ENCODE measurements around the gene PHF2. TPM values are rescaled to one million over a fixed set of nuclear protein-coding genes. Genes with fewer than 3 reads are reported as not detected.

PHF2 gene
- total RNA-seq, 1 donor from 2014 or later: 23.0 TPM

GRCh38 chr9:93585695-93586094 is 9.3 kb downstream of the PHF2 start:
- no peak for DNase-seq (ENCODE audit: low spot score)

GRCh38 chr9:93586290-93587057 is 10.1 kb downstream of the PHF2 start:
- peak; percentile 69 for DNase-seq (ENCODE audit: low spot score)

GRCh38 chr9:93587284-93587650 is 10.9 kb downstream of the PHF2 start:
- no peak for DNase-seq (ENCODE audit: low spot score)

DNA sequence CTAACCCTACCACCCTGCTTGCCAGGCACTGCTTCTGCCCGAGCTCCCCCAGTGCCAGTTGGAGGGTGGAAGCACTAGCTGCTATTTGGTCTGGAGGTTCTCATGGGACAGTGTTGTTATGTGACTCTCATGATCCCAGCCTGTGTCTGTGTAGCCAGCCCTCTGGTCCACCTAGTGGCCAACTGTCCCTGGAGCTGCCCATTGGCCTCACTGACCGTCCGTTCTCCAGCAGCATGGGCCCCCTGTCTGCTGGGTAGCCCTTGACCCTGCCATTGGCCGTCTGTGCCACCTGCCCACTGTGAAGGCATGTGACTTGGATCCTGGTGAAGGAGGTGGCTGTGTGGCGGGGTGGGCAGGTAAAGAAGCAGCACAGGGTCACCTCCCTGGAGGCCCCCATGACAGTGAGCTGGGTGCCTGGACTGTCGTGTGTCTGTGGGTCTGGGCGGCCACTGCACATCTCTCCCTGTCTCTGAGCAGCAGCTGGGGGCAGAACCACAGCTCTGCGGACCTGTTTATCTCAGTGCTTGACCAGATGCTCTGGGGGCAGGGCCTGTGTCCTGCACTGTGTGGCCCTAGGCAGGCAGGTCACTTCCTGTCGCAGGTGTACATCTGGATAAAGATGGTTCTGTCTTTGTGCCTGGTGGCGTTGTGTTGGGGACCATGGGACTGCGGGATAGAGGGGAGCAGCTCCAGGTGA is 11.4 kb downstream of the PHF2 start:
- peak; percentile 80 for DNase-seq (ENCODE audit: low spot score)

DNA sequence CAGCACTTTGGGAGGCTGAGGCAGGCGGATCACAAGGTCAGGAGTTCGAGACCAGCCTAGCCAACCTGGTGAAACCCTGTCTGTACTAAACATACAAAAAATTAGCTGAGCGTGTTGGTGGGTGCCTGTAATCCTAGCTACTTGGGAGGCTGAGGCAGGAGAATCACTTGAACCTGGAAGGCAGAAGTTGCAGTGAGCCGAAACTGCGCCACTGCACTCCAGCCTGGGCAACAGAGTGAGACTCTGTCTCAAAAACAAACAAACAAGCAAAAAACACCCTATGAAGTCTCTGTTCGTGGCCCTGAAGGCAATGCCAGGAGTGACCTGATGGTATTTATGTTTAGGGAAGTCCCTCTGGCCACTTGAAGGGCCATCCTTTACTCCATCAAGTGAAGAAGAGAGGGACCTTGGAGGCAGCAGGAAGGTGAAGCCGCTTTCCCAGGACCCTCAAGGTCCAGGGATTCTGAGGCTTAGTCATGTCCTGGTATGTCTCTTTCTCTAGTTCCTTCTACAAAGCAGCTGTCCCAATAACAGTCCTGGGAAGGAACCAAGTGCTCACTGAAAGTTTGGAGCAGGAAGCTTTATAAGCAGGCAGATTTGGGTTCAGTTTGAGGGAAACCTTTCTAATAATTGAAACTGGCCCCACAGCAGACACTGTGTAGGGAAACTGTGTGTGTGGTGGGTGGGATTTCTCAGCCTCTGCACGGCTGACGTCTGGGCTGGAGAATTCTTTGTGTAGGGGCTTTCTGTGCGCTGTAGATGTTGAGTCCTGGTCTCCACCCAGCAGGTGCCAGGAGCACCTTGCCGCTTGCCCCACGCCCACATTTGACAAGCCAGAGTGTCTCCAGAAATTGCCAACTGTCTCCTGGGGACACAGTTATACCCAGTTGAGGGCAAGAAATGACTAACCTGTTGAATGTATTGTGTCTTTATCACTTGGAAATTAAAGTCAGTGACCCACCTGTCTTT is 12.5 kb downstream of the PHF2 start:
- DNase-seq (ENCODE audit: low spot score): peak; percentile 59

GRCh38 chr9:93589688-93590087 is 13.3 kb downstream of the PHF2 start:
- no peak for DNase-seq (ENCODE audit: low spot score)

DNA sequence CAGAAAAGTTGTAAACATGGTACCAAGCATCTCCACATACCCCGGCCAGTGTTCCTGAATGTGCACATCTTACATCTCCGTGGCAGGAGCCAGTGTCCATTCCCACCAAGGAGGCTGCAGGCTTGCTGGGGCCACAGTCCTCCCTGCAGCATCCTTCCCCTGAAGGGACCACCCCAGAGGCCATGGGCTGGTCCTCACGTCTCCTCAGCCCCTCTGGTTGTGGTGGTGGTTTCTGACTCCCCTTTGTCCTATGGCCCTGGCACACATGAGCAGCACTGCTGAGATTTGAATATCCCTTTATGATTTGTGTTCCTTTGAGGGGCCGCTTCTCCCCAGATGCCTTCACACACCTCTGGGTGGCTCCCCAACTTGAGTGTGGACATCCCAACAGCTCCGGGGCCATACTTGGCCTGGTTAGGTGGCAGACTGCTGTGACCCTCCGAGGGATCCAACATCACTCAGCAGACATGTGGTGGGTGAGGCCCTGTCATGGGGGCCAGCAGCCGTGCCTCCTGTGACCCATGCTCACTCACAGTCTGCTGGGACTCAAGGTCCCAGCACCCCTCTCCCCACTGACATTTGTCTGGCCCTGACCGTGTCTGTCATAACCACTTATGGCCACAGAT is 14.3 kb downstream of the PHF2 start:
- DNase-seq (ENCODE audit: low spot score): peak; percentile 85

- DNase-seq (ENCODE audit: low spot score): peak; percentile 62
These were observed 15.1 kb downstream of the PHF2 start for GRCh38 chr9:93591301-93592007.

DNA sequence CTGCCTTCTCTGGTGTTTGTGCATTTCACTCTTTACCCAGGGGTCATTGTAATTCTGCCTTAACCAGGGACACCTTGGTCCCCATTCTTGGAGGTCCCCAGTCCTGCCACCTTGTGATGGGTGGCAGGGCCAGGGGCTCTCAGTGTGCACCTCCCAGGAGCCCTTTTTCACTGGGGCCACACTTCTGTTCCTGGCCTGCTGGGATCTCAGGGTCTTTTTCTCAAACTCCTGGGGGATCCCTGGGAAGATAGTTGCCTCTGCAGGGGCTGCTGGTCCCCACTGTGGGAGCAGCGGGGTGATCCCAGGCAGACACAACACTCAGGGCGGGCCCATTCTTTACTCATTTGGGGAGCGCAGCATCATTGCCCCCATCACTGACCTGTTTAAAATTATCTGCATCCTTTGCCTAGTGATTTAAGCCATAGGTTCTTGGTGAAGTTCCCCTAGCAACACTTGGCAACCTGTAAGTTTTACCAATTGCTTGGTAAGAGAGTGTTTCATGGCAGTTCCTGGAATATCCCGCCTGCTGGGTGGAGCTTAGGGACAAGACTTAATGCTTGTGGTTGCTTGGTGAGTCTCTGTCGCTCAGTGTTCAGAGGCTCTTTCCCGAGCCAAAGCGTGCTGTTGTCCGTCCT is 15.7 kb downstream of the PHF2 start:
- DNase-seq (ENCODE audit: low spot score): no peak

DNA sequence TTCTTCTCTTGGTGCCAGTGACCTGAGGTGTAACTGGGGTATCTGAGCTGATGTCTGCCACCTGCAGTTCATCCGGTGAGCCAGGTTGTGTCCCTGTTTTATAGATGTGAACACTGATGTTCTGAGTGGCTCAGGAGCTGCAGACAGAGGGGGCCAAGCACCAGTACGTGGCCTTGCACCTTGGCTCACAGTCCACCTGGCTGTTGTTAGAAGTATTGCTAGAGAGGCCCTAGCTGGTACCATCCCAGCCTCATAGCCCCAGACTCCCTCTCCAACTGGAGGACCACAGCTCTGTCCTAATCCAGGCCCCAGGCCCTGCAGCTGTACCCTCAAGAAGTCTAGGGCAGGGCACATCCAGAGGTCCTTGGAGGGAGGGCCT is 16.2 kb downstream of the PHF2 start:
- DNase-seq (ENCODE audit: low spot score): no peak

DNA sequence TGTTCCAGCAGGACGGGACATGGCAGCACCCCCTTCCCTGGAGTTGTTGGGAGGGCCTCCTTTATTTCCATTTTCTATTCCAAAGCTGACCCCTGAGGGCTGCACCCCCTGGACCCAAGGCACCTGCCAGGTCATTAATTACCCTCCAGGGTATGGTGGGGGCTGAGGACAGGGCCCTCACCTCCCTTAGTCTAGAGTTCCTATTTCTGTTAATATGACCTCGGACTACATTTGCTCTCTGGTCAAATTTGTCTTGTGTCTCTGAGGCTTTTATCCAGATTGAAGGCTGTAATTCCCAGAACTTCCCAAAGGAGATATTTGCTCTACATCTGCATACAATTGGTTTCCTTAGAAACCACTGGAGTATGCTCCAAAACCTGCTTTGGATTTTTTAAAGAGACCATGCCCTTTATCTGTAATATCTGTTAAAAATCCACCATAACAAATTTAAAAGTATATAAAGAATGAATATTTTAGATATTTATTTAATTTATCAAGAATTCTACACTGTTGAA is 16.8 kb downstream of the PHF2 start:
- no peak for DNase-seq (ENCODE audit: low spot score)

- DNase-seq (ENCODE audit: low spot score): no peak
These were observed 17.8 kb downstream of the PHF2 start for GRCh38 chr9:93594041-93594756.

DNA sequence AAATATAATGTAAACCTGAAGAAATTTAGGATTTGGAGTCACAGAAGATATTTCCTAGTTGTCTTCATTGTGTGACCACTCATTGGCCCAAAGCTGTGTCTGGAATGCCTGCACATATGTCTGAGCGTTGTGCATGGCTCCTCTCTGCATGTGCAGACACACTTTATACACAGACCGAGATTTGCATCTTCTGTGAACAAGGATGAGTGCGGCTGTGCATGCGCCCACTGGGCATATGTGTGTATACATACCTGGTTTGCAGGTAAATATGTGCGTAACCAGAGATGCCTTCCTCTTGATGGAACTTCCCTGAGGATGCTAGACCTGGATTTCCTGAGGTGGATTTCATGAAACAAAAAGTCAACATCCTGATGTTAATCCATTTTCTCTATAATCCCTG is 19.1 kb downstream of the PHF2 start:
- DNase-seq (ENCODE audit: low spot score): no peak

DNA sequence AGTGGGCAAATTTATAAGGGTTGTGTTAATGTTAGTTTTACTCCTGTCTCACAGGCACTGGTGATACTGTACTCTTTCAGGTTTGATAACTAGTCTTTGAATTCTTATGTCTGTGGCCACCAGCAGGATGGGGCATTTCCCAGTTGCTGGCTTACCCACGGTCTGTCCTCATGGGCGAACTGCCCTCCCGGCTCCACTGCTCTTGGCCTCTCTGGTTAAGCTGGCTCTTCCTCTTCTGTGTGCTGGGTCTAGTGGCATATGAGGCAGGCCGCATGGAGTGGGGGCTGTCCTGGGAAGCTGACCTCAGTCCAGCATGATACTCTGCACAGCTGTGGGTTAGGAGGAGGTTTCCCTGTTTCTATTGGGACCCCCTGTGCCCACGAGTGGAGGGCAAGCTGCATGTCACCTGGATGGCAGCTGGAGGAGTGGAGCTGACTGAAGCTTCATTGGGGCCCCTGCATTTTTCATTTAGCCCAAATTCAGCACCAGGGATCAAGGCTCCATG is 19.5 kb downstream of the PHF2 start:
- peak; percentile 85 for DNase-seq (ENCODE audit: low spot score)

DNA sequence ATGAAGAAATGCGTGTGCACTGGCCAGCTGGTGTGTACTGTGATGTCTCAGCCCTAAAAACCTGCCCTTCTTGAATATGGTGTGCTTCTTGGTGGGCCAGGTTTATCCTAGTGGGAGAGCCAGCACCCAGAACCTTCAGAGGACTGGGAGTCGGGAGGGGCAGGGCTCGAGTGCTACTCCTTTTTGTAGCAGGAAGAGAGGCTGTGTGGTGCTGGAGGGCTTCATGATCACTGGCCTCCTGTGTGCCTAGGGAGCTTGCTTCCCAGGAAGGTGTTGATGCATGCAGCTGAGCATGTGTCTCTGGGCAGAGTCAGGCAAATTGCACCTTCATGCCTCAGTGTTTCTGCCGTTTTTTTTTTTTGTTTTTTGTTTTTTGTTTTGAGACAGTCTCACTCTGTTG is 20.0 kb downstream of the PHF2 start:
- peak; percentile 68 for DNase-seq (ENCODE audit: low spot score)

GRCh38 chr9:93597142-93597706 is 20.8 kb downstream of the PHF2 start:
- peak; percentile 26 for DNase-seq (ENCODE audit: low spot score)

- peak; percentile 77 for DNase-seq (ENCODE audit: low spot score)
These were observed 21.7 kb downstream of the PHF2 start for GRCh38 chr9:93597871-93598646.
